Hematopoietic multipotent progenitor cell (in vitro differentiated cells): ENCODE measurements around the gene VSIG10L2. TPM values are rescaled to one million over a fixed set of nuclear protein-coding genes. Genes with fewer than 3 reads are reported as not detected.
"Not testable (repeated sequence)": the region's sequence is repeated elsewhere in the genome, so short reads cannot be mapped to it uniquely, and the experiment has no call there.

Experiments
- DNase-seq, 3 donors: peaks; one replicate each; pipeline ENCODE4 v3.0.0-alpha.2; 2011 to 2015; ENCODE audit warnings: low read depth in 2 of 3, low spot score in 2 of 3
- total RNA-seq: library from RNA; depleted of rRNA; stranded (reverse); fragments of >200 nt; gene quantifications from one replicate; pipeline ENCODE4 v1.2.3, GENCODE V29; 2012

The VSIG10L2 gene
- total RNA-seq = not detected

DNA sequence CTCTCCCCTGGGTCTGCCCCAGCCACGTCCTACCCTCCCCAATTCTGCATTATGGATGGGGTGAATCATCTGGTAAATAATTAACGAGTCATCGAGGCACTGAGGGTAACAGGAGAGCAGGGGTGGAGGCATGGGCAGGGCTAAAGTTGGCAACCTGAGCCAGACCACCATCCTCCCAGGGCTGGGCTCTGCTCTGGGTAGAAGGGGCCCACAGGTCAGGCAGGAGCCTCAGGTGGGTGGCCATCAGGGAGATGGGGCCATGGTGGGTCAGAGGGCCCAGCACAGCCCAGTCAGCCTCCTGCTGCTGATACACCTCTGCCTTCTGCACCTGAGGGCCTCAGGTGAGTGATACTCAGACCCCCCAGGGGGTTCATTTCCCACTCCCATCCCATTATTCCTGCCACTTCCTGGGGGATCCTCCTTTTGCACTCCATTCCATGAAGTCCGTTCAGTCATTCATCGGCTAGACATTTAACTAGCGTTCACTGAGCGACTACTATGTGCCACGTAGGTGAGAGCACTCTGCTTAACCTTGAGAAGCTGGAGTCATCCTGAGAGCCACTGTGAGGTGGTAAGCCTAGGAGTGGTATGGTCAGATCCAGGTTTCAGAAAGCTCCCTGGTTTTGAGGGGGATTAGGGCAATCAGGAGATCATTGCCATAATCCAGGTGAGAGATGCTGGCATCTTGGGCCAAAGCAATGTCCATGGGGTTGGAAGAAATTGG is at the start of gene VSIG10L2:
Gene VSIG10L2, plus strand, starts transcription at position 248 of the 724 bp plus-strand sequence. Its CDS starts 12 bp downstream, at position 260.
- no peak for DNase-seq

DNA sequence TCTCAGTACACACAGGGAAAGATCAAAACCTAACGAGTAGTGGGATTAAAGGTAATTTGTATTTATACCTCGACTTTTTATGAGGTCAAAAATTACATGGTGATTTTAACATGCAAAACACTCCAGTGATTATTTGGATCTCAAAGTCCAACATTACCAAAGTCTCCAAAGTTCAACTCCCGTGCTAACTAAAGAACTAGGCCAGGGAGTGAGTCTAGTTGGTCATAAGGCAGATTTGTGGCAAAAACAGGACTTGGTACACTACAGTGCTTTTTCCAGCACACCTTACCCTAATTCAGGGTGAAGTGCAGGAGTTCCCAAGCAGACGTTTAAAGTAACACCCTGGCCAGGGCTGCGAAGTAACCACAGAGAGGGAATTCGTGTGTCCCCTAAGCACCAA is 44.0 kb upstream of the VSIG10L2 start:
- no peak for DNase-seq

DNA sequence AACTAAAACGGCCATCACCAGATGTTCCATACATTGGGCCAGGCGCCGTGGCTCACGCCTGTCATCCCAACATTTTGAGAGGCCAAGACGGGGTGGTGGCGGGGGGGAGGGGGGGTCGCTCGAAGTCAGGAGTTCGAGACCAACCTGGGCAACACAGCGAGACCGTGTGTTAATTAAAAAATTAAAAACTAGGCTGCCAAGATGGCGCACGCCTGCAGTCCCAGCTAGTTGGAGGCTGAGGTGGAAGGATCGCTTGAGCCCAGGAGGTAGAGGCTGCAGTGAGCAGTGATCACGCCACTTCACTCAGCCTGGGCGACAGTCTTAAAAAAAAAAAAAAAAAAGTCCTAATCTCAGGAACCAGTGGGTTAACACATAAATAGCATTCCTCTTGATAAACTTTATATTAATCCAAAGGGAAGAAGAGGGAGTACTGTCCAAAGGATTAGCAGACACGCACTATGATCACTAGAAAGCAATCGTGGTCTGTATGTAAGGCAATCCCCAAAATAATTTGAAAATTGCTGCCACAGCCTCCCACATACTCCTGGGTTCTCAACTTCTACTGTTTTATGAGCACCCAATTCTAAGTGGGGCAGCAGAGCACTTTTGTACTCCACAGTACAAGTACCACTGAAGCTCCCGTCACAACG is 43.4 kb upstream of the VSIG10L2 start:
- DNase-seq = no peak

DNA sequence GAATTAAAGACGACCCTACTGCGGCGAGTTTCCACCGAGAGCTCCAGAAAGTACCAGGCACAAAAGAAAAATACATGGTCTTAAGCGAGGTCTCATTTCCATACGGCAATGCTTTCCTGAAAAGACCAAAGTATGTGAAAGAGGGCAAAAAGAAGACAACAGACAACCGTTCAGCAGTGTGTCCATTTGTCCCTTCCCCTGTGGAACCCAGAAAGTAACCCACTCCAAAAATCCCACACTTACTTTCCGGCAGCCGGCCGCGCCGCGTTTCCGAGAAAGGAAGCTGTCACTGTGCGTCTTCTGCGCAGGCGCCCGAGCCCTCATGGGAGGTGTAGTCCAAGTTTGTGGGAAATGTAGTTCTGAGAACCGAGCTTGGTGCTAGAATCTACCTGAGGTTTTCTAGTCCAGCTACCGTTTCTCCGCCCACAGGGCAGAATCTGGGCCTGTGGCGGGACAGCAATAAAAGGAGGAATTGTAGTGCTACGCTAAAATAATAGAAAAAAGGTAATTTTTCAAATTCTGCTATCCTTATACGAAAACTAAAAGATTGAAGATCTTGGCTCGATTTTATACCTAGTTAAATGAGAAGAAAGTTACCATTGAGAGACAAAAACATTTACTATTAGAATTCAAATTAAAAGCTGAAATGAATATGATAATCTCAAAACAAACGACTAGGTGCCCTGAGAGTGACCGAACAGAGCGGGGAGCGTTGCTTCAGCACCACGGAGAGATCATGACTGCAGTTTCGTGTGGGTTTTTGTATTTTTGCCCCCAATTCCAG is 42.7 kb upstream of the VSIG10L2 start, which contains the start of gene PUS3:
Gene PUS3, minus strand, starts transcription at position 280 of the 784 bp plus-strand sequence. CDS start 6,922 bp downstream, outside the sequence.
- peak; percentile 53 to 89 (median 84) for DNase-seq

DNA sequence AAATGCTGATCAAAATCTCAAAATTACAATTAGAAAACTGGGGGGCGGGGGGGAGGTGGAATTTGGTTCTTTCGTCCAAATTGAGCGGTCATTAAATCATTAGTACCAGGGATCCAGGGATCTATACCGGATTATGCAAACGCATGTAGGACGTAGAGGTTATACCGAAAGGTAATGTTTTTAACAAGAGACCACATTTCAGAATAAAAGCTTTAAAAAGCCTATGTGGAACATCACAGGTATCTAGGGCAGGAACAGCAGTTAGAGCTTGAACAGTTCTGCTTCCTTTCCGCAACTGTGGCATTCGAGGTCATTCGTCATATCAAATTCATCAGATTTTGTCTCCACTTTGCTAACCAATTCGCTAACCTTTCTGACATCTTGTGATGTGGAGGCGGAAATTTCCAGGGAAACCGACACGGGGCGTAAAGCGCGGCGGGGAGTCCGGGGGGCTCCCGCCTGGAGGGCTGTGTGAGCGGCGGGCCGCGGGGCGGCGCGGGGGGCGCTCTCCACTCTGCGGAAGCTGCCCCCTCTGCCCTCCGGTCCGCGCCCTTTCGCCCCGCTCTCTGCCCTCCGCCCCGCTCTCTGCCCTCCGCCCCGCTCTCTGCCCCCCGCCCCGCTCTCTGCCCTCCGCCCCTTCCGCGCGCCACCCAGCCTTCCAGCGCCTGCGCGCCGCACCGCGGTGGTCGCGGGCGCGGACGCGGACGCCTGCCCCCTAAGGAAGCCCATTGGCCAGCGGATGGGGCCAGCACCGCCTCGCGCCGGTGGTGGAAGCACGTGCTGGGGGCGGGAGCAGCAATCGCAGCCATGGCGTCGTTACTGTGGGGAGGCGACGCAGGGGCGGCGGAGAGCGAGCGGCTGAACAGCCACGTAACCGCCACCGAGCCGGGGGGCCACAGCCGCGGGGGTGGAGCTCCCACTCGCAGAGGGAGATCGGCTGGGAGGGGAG is 41.9 kb upstream of the VSIG10L2 start, which contains the start of gene DDX25:
Gene DDX25, plus strand, starts transcription at position 798 of the 949 bp plus-strand sequence. Its CDS starts 10 bp downstream, at position 808.
- DNase-seq = peak in 2 of 3 donors; percentile 46 to 56

DNA sequence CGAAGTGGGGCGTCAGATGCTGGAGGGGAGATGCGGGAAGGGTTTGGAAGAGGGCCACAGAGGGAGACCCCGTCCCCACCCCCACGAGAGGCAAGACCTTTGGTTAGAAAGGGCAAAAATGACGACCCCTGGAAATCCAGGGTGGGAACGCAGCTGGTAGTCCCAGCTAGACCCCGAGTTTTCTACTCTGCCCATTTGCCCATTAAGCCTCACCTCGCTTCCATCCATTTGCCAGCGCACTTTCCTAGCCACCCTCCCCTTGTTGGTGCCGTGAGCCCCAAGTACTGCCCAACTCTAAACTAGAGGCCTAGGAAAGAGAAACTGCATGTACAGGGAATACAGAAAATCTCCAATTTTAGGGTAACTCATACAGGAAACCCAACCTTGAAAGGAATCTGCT is 41.2 kb upstream of the VSIG10L2 start:
- no peak for DNase-seq

DNA sequence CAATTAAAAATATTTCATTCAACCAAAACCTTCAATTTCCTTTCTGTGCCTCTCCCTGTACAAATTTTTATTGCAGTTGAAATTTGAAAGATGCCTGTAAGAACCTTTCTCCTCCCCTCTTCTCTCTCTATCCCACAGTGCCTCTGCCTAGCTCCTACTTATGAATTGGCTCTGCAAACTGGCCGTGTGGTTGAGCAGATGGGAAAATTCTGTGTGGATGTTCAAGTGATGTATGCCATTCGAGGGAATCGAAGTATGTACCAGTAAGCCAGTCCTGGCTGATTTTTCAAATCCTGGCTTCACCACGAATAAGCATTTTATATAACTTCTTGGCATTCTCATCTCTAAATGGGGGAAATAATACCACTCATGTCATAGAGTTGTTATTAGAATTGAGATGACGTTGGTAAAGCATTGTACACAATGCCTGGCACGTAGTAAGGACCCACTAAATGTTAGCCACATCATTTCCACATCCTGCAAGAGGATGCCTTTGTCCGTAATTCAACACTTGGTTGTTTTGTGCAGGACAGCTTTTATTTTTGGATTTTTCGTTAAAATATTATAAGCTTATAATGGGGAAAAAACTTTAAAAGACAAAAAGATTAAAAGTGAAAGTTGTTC is 35.5 kb upstream of the VSIG10L2 start:
- DNase-seq = no peak

DNA sequence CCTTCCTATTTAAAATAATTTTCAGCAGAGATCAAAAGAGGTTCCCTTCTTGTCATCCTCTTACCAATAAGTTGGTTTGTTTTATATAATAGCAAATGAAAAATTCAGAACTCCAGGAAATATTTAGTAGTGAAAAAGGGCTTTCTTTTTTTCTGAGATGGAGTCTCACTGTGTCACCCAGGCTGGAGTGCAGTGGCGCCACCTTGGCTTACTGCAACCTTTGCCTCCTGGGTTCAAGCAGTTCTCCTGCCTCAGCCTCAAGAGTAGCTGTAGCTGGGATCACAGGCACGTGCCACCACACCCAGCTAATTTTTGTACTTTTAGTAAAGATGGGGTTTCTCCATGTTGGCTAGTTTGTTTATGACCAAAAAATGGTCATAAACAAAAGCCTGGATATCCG is 31.2 kb upstream of the VSIG10L2 start:
- DNase-seq = not testable (repeated sequence)

DNA sequence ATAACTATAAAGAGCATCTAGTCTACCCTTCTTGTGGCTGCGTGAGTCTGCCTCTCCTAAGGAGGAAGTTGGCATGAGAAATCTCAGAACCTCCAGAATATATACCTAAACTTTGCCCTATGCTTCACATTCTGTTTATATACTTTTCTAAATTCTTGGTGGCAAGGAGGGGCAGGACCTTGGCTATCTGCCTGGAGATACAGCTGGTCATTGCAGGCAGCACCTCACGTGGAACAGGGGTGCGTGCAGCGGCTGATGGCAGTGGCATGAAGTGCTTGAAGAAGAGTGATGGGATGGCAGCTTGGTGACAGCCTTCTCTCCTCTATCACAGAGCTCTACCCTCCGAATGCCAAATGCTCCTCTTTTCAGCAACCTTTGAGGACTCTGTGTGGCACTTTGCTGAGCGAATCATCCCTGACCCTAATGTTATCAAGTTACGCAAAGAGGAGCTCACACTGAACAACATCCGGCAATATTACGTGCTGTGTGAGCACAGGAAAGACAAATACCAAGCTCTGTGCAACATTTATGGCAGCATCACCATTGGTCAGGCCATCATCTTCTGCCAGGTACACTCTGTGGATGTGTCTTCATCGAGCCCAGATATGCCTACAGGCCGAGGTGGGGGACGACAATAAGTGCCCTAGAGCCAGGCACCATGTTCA is 29.0 kb upstream of the VSIG10L2 start:
- no peak for DNase-seq

DNA sequence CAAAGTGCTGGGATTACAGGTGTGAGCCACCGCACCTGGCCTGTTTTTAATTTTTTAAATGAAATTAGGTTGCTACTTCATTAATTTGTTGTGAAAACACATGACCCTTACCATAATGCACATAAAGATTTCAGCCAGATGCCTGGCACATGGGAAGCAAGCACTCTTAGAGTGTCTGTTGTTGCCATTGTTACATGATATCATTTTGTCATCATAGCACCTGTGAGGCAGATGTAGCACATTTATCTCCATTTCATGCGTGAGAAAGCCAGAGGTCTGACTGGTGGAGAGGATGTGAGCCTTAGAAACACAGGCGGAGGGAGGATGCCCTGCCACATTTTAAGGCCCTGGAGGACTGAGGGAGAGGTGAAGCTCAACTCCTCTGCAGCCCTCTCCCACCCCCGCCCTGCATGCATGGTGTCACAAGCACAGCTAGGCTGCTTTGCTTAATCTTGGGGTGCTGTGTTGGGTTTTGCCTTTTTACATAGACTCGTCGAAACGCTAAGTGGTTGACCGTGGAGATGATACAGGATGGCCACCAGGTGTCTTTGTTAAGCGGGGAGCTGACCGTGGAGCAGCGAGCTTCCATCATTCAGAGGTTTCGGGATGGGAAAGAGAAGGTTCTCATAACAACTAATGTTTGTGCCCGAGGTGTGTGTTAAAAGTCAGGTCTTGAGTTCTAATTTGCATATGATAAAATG is 27.6 kb upstream of the VSIG10L2 start:
- no peak for DNase-seq

DNA sequence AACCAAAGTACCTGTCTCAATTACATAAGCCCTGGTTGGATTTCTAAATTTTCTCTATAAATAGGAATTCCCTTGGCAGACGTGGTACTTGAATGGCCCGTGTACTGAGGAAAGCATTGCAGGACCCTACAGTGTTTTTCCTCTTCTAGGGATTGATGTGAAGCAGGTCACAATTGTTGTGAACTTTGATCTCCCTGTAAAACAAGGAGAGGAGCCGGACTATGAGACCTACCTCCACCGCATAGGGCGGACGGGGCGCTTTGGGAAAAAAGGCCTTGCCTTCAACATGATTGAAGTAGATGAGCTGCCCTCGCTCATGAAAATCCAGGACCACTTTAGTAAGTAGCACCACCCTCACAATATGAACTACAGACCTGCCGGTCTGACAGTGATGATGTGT is 24.8 kb upstream of the VSIG10L2 start:
- no peak for DNase-seq

DNA sequence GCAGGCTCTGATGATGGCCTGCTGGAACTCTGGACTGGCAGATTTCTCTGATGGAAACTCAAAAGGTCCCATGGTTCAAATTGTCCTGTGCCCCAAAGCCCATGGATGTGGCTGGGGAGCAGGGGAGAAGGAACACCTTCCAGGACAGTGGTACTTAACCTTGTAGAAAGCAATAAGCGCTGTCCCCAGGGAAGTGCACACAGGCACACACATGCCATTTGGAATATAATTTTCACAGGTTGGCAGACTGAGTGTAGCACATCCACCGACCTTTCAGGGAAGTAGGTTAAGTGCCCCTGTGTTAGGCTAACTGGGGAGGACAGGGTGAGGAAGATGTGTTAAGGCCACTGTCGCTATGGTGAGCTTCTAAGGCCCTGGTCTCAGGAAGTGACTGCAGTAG is 23.7 kb upstream of the VSIG10L2 start:
- no peak for DNase-seq

DNA sequence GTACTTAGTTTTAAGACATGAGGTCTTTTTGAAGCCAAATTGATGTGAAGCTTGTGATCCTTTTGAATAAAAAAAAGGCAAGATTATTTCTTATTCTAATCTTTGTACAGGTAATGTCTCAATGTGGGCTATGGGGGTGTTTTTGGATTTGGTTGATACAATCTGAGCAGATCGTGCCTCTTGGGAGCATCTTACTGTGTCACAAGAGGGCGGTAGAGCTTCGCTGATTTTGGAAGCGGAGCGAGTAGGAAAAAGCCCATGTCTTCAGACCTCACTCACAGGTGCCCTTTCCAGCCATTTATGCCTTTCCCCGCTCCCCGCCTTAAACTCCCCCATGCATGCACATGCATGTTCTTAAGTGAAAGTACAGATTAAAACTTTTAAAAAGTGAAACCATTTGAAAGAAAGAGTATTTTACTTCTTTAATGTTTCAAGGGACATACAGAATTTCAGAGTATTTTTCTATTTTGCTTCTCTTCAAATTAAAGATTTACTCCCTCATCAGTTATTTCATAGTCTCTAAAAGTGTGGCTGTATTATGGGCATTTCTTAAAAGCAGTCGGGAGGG is 22.7 kb upstream of the VSIG10L2 start:
- DNase-seq = peak; percentile 14 to 79 (median 55)

DNA sequence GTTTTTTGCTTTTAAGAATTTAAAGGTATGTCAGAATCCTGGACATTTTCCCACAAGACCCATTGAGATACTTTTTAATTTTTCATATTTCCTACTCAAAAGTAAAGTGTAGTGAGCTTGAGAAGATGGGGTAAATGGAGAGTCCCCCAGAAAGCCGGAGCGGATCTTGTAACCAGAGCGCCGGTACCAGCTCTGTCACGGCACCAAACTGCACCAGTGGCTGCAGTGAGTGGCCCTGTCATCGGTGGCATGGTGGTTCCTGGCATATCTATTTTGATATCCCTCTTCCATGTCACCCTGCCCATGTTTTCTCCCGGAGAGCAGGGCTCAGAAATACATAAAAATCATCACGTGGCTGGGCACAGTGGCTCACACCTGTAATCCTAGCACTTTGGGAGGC is 22.2 kb upstream of the VSIG10L2 start:
- no peak for DNase-seq

DNA sequence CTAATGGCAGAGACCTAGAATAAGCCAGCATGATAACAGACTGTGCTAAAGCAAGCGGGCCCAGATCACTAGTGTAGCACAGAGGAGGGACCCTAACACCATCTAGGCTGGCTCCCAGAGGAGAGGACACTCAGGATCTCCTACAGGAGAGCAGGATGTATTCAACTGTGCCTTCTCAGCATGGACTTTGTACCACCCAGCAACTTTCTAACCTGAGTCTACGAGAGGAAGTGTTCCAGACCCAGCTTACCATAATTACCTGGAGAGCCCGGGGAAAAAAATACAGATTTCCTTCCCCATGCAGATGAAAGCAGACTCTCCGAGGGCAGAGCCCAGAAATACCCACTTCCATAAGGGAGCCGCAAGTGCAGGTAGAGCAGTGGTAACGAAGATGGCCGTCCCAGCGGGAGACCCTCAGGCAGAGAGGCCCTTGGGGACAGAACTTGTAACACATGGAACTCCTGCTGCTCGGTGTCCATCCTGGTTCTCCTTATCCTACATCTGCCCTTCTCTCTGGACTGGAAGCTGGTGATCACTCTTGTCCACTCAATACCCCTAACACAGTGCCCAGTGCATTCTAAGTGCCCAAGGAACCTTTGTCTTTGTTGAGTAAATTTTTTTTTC is 21.3 kb upstream of the VSIG10L2 start:
- no peak for DNase-seq

DNA sequence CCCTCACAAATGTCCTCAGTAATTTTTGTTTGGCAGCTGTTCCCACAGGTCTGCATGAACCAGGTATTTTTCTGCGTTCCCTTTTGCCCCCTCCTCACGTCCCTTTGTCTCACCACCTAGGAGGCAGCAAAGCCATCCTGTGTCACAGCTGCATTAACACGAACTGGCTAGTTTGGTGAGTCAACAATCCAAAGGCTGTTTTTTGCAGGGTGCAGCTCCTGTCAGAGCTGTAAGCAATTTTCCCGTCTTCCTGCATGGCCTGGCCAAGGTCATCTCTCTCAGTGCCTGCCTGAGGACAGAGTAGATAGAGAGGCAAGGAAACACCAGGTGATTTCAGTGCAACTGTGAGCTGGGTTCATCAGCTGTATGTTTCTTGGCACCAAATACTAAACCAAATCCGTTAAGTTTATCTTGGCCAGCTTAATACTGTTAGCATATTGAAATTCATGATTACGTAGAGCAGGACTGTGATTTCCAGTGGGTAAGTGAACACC is 20.6 kb upstream of the VSIG10L2 start:
- no peak for DNase-seq

DNA sequence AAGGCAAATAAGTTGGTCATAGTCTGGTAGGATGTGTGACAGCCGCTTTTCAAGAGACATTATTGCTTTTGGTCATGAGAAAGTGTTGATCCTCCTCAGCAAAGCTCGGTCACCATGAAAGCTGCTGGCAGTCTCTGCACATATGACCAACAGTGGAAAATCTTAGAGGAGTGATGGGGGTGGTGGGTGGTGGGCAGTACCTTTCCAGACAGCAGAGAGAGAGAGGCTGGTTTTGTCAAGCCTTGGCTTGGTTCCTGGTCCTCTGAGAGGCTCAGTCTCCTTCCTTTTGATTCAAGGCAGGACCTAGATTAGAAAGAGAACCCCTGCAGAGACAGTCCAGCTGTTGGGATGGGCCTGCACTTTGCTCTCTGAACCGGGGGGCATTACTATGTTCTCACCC is 20.0 kb upstream of the VSIG10L2 start:
- DNase-seq = no peak

DNA sequence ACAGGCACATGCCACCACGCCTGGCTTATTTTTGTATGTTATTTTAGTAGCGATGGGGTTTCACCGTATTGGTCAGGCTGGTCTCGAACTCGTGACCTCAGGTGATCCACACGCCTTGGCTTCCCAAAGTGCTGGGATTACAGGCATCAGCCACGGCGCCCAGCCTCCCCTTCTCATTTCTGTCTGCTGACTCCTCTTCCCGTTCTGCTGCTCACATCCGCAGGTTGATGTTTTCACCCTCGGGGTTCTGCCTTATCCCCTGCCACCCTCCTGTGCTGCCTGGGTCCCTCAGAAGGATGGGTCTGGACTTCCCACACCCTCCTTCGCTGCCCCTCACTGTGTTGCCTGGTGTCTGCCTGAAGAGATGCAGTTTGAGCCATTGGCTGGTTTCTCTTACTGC is 19.2 kb upstream of the VSIG10L2 start:
- no peak for DNase-seq
